Measurements from ENCODE around the gene ITPRID2. TPM values are rescaled to one million over a fixed set of nuclear protein-coding genes. Genes with fewer than 3 reads are reported as not detected.

ITPRID2 gene
- total RNA-seq, 1 donor from 2014 or later: 50.9 TPM

DNA sequence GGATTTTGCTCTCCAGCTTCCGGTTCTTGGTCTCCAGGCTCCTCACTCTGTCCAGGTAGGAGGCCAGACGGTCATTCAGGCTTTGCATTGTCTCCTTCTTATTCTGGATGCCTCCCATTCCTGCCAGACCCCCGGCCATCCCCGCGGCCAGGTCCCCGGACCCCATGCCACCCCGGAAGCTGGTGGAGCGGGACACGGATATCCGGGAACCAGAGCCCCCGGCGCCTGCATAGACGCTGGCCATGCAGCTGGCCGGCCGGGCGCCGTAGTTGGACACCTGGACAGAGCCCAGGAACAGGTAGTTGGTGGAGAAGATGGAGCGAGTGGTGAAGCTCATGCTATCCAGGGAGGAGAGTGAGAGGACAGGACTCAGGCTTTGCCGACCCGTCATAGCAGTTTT is 70.6 kb downstream of the ITPRID2 start:
- no peak for DNase-seq (ENCODE audit: low spot score in 2 of 2)

DNA sequence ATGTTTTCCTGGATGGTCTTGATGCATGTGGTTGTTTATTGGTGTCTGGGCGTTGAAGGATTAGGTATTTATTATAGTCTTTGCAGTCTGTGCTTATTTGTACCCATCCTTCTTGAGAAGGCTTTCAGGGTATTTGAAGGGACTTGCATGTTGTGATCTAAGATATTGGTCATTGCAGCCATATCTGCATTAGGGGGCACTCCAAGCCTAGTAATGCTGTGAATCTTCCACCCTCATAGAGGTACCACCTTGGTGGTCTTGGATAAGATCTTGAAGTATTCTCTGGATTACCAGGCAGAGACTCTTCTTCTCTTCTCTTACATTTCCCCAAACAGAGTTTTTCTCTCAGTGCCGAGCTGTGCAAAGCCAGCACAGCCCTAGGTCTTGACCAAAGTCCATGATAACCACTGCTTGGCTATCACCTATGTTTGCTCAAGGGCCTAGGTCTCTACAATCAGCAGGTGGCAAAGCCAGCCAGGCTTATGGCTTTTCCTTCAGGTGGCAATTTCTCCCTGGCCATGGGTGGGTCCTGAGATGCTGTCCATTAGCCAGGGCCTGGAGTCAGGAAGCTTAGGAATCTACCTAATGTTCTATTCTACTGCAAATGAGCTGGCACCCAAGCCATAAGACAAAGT is 78.7 kb downstream of the ITPRID2 start:
- H3K4me3 ChIP-seq: no peak overlapping the region
- no peaks in the 10 kb centered on the region for H3K36me3 ChIP-seq
- peaks cover 0 to 3% of the 10 kb centered on the region in 2 donors for H3K9me3 ChIP-seq
- TF ChIP-seq, protein P1, sequence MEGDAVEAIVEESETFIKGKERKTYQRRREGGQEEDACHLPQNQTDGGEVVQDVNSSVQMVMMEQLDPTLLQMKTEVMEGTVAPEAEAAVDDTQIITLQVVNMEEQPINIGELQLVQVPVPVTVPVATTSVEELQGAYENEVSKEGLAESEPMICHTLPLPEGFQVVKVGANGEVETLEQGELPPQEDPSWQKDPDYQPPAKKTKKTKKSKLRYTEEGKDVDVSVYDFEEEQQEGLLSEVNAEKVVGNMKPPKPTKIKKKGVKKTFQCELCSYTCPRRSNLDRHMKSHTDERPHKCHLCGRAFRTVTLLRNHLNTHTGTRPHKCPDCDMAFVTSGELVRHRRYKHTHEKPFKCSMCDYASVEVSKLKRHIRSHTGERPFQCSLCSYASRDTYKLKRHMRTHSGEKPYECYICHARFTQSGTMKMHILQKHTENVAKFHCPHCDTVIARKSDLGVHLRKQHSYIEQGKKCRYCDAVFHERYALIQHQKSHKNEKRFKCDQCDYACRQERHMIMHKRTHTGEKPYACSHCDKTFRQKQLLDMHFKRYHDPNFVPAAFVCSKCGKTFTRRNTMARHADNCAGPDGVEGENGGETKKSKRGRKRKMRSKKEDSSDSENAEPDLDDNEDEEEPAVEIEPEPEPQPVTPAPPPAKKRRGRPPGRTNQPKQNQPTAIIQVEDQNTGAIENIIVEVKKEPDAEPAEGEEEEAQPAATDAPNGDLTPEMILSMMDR (IDR thresholded peaks at IDR 0.05): no peak
- intact Hi-C loops (cut with DNase I): no loop called here
- no peaks in the 10 kb centered on the region for H3K4me1 ChIP-seq
- no peak for DNase-seq (ENCODE audit: low spot score in 2 of 2)
- no peak overlapping the region for H3K27ac ChIP-seq
- no peaks in the 10 kb centered on the region for H3K27me3 ChIP-seq

More for the DNA sequence above, 70.6 kb downstream of the ITPRID2 start:
- Histone ChIP-seq H3K4me1 (no peaks in the 10 kb centered on the region), H3K27ac (no peak overlapping the region), H3K9me3 (peaks cover 0 to 3% of the 10 kb centered on the region in 2 donors), H3K27me3 (no peaks in the 10 kb centered on the region), H3K4me3 (no peak overlapping the region), H3K36me3 (no peaks in the 10 kb centered on the region)
- intact Hi-C loops (cut with DNase I): no loop called here
- TF ChIP-seq, protein P1 (IDR thresholded peaks at IDR 0.05): no peak

DNA sequence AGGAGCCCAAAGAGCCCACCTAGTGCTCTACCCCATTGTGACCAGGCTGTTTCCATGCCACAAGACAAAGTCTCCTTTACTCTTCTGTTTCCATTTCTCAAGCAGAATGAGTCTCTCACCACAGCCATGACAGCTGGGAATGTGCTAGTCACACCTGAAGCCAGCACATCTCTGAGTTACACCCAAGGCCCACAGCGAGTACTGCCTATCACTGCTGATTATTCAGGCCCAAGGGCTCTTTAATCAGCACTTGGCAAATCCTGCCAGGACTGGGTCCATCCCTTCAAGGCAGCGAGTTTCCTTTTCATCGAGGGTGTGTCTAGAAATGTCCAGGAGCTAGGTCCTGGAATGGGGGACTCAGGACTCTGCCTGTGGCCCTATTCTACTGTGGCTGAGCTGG is 79.5 kb downstream of the ITPRID2 start:
- Histone ChIP-seq H3K4me3 (no peak overlapping the region), H3K4me1 (no peaks in the 10 kb centered on the region), H3K27me3 (no peaks in the 10 kb centered on the region), H3K9me3 (peaks cover 0 to 3% of the 10 kb centered on the region in 2 donors), H3K27ac (no peak overlapping the region), H3K36me3 (no peaks in the 10 kb centered on the region)
- TF ChIP-seq, protein P1 (IDR thresholded peaks at IDR 0.05): no peak
- DNase-seq (ENCODE audit: low spot score in 2 of 2): no peak
- intact Hi-C loops (cut with DNase I): no loop called here

DNA sequence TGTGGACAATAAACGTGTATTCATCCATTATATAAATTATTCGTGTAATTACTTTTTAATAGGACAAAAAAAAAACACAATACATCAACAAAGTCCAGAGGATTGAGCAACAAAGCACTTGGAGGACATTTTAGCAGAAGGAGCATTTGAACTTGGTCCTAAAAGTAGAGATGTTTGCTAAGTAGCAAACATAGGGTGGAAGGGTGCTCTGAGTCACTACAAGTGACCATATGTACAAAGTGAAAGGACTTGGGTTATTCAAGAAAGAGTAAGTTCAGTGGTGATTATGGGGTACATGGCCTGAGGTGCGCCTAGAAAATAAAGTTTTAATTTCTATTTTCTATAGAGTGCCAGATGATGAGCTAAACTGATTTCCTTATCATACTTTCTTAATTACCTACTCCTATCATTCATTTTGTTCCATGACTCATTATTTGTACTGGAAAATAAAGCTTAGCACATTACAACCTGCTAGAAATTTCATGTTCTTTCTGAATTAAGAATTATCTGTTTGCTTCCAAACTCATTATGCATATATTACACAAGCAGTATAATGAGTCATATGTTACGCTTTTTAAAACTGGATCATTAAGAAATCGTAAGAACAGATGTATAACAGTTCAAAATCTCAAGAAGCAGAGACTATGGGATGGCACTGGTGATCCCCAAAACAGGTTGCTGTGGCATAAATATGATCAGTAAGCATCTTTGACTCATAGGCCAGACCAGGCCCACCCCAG is 81.1 kb downstream of the ITPRID2 start:
- Histone ChIP-seq H3K27me3 (no peaks in the 10 kb centered on the region), H3K27ac (no peak overlapping the region)
- intact Hi-C loops (cut with DNase I): no loop called here

DNA sequence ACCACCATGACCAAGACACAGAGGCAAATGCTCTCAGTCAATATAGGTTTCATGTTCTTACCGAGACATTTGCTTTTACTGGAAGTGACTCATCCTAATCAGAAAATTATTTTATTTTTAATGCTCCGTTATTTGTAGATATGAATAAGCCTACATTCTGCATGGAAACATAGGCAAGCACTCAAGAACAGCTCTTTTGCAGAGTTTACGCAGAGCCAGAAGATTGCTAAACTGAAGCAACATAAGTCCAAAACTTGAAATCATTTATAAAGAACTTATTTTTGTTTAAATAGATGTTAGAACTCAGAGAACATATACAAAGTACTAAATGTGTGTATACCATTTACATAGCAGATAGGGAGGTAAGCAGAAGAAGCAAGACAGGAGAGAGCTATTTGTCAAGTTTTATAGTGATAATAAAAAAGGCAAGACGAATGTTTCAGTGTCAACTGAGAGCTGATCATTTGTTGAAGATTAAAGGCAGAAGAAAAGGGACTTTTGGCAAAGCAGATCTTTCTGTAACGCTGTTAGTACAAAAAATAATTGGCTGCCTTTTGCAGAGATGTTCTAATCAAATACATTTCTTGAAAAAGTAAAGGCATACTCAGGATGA is 81.7 kb downstream of the ITPRID2 start:
- H3K4me3 ChIP-seq: no peak overlapping the region
- H3K27me3 ChIP-seq: no peaks in the 10 kb centered on the region
- intact Hi-C loops (cut with DNase I): no loop called here
- H3K9me3 ChIP-seq: no peaks in the 10 kb centered on the region
- DNase-seq (ENCODE audit: low spot score in 2 of 2): no peak
- H3K36me3 ChIP-seq: no peaks in the 10 kb centered on the region
- H3K4me1 ChIP-seq: no peaks in the 10 kb centered on the region
- TF ChIP-seq, protein P1 (IDR thresholded peaks at IDR 0.05): no peak
- no peak overlapping the region for H3K27ac ChIP-seq

More for the DNA sequence above, 81.1 kb downstream of the ITPRID2 start:
- Histone ChIP-seq H3K36me3 (no peaks in the 10 kb centered on the region), H3K4me3 (no peak overlapping the region), H3K9me3 (no peaks in the 10 kb centered on the region), H3K4me1 (no peaks in the 10 kb centered on the region)
- DNase-seq (ENCODE audit: low spot score in 2 of 2): no peak
- TF ChIP-seq, protein P1 (IDR thresholded peaks at IDR 0.05): no peak

Measured in ascending aorta (tissue), 2 donors.